Activated CD8-positive, alpha-beta T cell treated with anti-CD3 and anti-CD28 coated beads for 36 hours (primary cell): Measurements from ENCODE around the gene CDK15. TPM values are rescaled to one million over a fixed set of nuclear protein-coding genes. Genes with fewer than 3 reads are reported as not detected.
"Not testable (repeated sequence)": the region's sequence is repeated elsewhere in the genome, so short reads cannot be mapped to it uniquely, and the experiment has no call there.

Experiments used
- ATAC-seq: fragments of 200-7000 bp; cut with Tn5 transposase; one replicate; pipeline ENCODE4 v1.10.0; 2021; ENCODE audit warnings: mild to moderate bottlenecking, moderate library complexity
- CTCF ChIA-PET: fragments of 350-600 bp; sonication (Branson Sonifier 250); formaldehyde crosslinking; loops from one replicate; lab custom pipeline; 2021; ENCODE audit warnings: antibody characterized with exemption; lab: Charles Lee
- POLR2A ChIA-PET: fragments of 350-600 bp; sonication (Branson Sonifier 250); formaldehyde crosslinking; loops from one replicate; lab custom pipeline; 2021; ENCODE audit warnings: antibody characterized with exemption; lab: Charles Lee
- DNase-seq: peaks from one replicate; pipeline ENCODE4 v3.0.0-alpha.2; 2020
- H3K27ac Mint-ChIP-seq: one replicate; pipeline ENCODE4 v1.8.0; 2021; ENCODE audit warnings: mild to moderate bottlenecking, mixed read lengths
- H3K27me3 Mint-ChIP-seq: one replicate; pipeline ENCODE4 v1.8.0; 2021; ENCODE audit warnings: mixed read lengths
- H3K36me3 Mint-ChIP-seq: one replicate; pipeline ENCODE4 v1.8.0; 2021; ENCODE audit warnings: low read depth, mixed read lengths
- H3K4me1 Mint-ChIP-seq: one replicate; pipeline ENCODE4 v1.8.0; 2021; ENCODE audit warnings: low read depth, mixed read lengths
- H3K4me3 Mint-ChIP-seq: one replicate; pipeline ENCODE4 v1.8.0; 2021; ENCODE audit warnings: mild to moderate bottlenecking, moderate library complexity, mixed read lengths
- H3K9me3 Mint-ChIP-seq: one replicate; pipeline ENCODE4 v1.8.0; 2021; ENCODE audit warnings: mixed read lengths
- intact Hi-C: fragments of 100-400 bp; cut with micrococcal nuclease; formaldehyde crosslinking; loops from one replicate; pipeline ENCODE4 v1.10.0; 2022
- total RNA-seq, 2 experiments: library from RNA; stranded (reverse); gene quantifications; one replicate each; pipeline ENCODE4 v1.2.3, GENCODE V29; 2021
- TF ChIP-seq, protein P1 (sequence below): fragments of 200-600 bp; IDR thresholded peaks from one replicate; pipeline ENCODE4 v1.8.0; 2022; ENCODE audit warnings: antibody characterized with exemption, mild to moderate bottlenecking

CDK15 gene
- not detected for total RNA-seq

DNA sequence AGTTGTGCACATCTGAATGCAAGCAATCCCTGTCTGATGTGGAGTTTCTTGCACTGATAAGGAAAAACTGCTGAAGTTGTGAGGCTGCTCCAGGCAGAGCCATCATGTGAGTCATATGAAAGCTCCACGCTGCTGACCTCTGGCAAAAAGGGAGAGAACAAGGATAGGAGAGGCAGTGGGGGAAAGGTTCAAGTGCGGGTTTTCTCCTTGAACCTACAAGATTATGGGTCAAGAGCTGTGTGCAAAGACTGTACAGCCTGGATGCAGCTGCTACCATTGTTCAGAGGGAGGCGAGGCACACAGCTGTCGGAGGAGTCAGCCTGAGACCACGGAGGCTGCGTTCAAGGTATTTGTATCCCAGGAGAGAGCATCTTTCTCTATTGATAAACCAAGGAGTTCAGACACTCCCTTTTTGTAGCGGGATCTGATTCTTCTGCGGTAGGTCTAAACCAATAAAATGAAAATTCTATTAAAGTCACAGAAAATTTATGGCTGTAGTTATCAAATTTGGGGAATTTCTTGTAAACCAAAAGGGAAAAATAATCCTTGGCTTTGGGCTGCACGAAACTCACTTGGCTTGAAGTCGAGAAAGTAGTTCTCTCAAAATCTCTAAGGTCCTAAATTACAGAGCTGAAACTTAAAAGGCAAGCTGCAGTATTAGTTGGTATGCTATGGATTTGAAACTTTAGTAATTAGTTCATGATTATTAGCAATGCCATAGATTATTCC is at the start of gene CDK15:
CDK15 (plus strand) TSS at position 96 of the 729 bp plus-strand sequence; CDS start at position 224, 128 bp downstream.
- no peak for ATAC-seq
- no peak for DNase-seq
- ChIA-PET POLR2A (no interaction called here), CTCF (no interaction called here)
- Mint-ChIP-seq H3K27ac (no peak within 1 kb of the TSS), H3K4me3 (no peak within 1 kb of the TSS), H3K36me3 (no peaks in the 10 kb centered on the region), H3K4me1 (no peaks in the 10 kb centered on the region), H3K9me3 (no peaks in the 10 kb centered on the region), H3K27me3 (peaks cover 6% of the 10 kb centered on the region)
- TF ChIP-seq, protein P1, sequence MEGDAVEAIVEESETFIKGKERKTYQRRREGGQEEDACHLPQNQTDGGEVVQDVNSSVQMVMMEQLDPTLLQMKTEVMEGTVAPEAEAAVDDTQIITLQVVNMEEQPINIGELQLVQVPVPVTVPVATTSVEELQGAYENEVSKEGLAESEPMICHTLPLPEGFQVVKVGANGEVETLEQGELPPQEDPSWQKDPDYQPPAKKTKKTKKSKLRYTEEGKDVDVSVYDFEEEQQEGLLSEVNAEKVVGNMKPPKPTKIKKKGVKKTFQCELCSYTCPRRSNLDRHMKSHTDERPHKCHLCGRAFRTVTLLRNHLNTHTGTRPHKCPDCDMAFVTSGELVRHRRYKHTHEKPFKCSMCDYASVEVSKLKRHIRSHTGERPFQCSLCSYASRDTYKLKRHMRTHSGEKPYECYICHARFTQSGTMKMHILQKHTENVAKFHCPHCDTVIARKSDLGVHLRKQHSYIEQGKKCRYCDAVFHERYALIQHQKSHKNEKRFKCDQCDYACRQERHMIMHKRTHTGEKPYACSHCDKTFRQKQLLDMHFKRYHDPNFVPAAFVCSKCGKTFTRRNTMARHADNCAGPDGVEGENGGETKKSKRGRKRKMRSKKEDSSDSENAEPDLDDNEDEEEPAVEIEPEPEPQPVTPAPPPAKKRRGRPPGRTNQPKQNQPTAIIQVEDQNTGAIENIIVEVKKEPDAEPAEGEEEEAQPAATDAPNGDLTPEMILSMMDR = no peak
- intact Hi-C loops = no loop called here

DNA sequence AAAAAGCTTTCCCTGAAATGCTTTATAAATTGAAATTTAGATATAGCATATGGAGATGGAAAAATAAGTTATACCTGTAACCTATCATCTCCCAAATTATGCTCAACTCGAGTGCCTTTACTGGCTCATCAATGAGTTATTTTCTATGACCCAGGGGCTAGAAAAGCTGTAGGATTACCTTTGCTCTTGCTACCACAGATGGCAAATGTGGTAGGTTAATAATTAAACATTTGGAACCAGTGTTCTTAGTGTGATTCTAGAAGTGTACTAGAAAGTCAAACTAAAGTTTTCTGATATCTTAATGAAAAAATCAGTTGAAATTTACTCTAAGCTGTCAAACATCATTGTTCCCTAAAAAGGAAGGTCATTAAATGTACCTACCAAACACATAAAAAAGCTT is 48.1 kb upstream of the CDK15 start:
- Mint-ChIP-seq H3K36me3 (peaks cover 13% of the 10 kb centered on the region), H3K27ac (no peak overlapping the region), H3K4me3 (no peak overlapping the region), H3K4me1 (no peaks in the 10 kb centered on the region), H3K27me3 (no peaks in the 10 kb centered on the region), H3K9me3 (no peaks in the 10 kb centered on the region)
- TF ChIP-seq, protein P1 = no peak
- ATAC-seq (no peak), DNase-seq (no peak)
- intact Hi-C loops = no loop called here
- ChIA-PET CTCF (interaction anchor here (1.0 kb wide), 1 partner anchor 9 kb away, joined by 3 read pairs; no protein-coding TSS in a partner anchor), POLR2A (no interaction called here)

DNA sequence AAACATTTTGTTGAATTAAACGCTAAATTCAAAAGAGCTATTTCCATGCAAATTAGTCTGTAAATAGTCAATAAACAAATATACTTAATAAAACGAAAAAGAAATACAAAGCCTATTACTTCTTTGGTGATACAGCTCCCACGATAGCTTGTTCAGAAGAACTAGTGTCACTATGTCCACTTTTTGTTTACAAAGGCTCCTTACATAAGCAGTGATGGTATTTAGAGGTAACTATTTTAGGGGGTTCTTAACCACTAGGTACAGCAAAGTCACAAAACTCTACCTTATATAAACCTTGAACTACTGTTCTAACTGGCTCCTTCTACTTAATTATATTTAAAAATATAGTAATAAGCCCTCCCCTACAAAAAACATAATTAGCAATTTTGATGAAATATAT is 47.5 kb upstream of the CDK15 start:
- no peak for DNase-seq
- no peak for ATAC-seq
- TF ChIP-seq, protein P1 = no peak
- ChIA-PET CTCF (interaction anchor here (1.0 kb wide), 1 partner anchor 9 kb away, joined by 3 read pairs; no protein-coding TSS in a partner anchor), POLR2A (no interaction called here)
- intact Hi-C loops = no loop called here
- H3K4me1 Mint-ChIP-seq = no peaks in the 10 kb centered on the region
- H3K27ac Mint-ChIP-seq = no peak overlapping the region
- no peak overlapping the region for H3K4me3 Mint-ChIP-seq
- no peaks in the 10 kb centered on the region for H3K27me3 Mint-ChIP-seq
- H3K36me3 Mint-ChIP-seq = peaks cover 13% of the 10 kb centered on the region
- H3K9me3 Mint-ChIP-seq = no peaks in the 10 kb centered on the region

DNA sequence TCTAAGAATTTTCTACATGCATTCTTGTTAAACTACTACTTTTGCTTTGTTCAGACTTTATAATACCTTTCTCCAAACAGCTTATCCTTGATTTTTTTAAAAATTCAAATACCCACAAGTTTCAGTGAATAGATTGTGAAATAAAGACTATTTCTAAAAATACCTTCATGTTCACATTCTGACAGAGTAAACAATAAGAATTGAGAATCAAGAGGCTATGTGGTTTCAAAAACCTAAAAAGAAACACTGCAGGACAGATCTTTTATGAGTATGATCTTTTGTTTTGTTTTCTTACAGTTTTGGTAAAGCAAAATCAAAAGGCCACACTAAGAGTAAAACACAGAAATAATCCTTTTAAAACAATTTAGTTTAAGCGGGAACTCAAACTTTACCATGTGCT is 46.8 kb upstream of the CDK15 start:
- H3K9me3 Mint-ChIP-seq = no peaks in the 10 kb centered on the region
- no peaks in the 10 kb centered on the region for H3K27me3 Mint-ChIP-seq
- peaks cover 13% of the 10 kb centered on the region for H3K36me3 Mint-ChIP-seq
- H3K27ac Mint-ChIP-seq = no peak overlapping the region
- H3K4me3 Mint-ChIP-seq = no peak overlapping the region
- POLR2A ChIA-PET = no interaction called here
- TF ChIP-seq, protein P1 = no peak
- no peaks in the 10 kb centered on the region for H3K4me1 Mint-ChIP-seq
- no peak for ATAC-seq
- intact Hi-C loops = no loop called here
- DNase-seq = no peak
- CTCF ChIA-PET = no interaction called here

DNA sequence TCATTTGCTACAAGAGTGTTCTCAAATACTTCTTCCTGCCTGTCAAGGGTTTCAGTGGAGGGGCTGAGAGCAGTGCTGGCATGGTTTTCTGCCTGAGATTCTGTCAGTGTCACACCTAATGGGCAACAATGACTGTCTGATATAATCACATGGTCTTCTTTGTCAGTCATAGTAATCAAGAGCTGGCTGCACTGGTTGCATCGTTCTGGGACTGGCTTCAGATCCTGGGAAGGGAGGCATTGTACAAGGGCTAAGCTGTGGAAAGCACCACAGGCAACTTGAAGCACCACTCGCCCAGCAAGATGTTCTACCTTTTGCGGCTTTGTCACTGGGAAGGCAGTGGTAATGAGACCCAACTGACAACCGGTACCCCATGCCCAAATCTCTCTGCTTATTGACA is 45.2 kb upstream of the CDK15 start:
- Mint-ChIP-seq H3K27ac (no peak overlapping the region), H3K36me3 (peaks cover 13% of the 10 kb centered on the region), H3K4me3 (no peak overlapping the region), H3K4me1 (no peaks in the 10 kb centered on the region), H3K9me3 (no peaks in the 10 kb centered on the region), H3K27me3 (no peaks in the 10 kb centered on the region)
- TF ChIP-seq, protein P1 = no peak
- CTCF ChIA-PET = no interaction called here
- POLR2A ChIA-PET = no interaction called here
- intact Hi-C loops = no loop called here
- ATAC-seq = no peak
- DNase-seq = no peak

DNA sequence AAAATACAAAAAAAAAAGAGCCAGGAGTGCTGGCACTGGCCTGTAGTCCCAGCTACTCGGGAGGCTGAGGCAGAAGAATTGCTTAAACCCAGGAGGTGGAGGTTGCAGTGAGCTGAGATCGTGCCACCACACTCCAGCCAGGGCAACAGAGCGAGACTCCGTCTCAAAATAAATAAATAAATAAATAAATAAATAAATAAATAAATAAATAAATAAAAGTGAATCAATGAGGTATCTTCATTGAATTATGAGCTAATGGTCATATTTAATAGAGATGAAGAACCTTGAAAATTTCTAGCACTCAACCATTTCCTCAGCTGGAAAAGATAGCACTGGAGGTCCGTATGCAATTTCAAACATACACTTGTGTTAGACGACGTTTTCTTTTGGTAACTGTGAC is 41.9 kb upstream of the CDK15 start:
- not testable (repeated sequence) for H3K27ac Mint-ChIP-seq

More for the DNA sequence above, 41.9 kb upstream of the CDK15 start:
- H3K4me3 Mint-ChIP-seq, DNase-seq, H3K4me1 Mint-ChIP-seq, CTCF ChIA-PET, intact Hi-C loops, H3K27me3 Mint-ChIP-seq, POLR2A ChIA-PET, ATAC-seq, H3K9me3 Mint-ChIP-seq: not testable (repeated sequence)
- H3K36me3 Mint-ChIP-seq = peaks cover 17% of the 10 kb centered on the region
